Renal cortex interstitium (tissue), 15 donors: Measurements from ENCODE around the gene RCBTB1. TPM values are rescaled to one million over a fixed set of nuclear protein-coding genes. Genes with fewer than 3 reads are reported as not detected.

Experiments
- DNase-seq, 11 donors: peaks; one replicate each; pipeline ENCODE4 v3.0.0-alpha.2; 2013; ENCODE audit warnings: low read depth in 9 of 11, low spot score in 4 of 11; ENCODE audit errors: extremely low read depth in 1 of 11
- long read RNA-seq, 16 experiments: transcript quantifications; one replicate each; lab custom pipeline, GENCODE V29; 2026
- polyA plus RNA-seq, 3 donors: library from polyadenylated mRNA; unstranded; fragments of 120-200 nt; gene quantifications; one replicate each; pipeline ENCODE4 v1.2.1, GENCODE V29; 2013; ENCODE audit not compliant: insufficient read length in 3 of 3

Gene RCBTB1
- 10 to 100 TPM; 40.7 to 45.7 (median 43.0) TPM for polyA plus RNA-seq
- long read RNA-seq, donor 1, full-length matches to known transcripts, result 3 of 3 reads
- long read RNA-seq, donor 1, partial matches to known transcripts, result 0 of 3 reads
- long read RNA-seq, donor 1, other reads (novel, unspliced or antisense), result 0 of 3 reads
- long read RNA-seq, donor 2, full-length matches to known transcripts, result 6 of 6 reads
- long read RNA-seq, donor 2, partial matches to known transcripts, result 0 of 6 reads
- long read RNA-seq, donor 2, other reads (novel, unspliced or antisense), result 0 of 6 reads
- long read RNA-seq, donor 3, full-length matches to known transcripts, result 8 of 8 reads
- long read RNA-seq, donor 3, partial matches to known transcripts, result 0 of 8 reads
- long read RNA-seq, donor 3, other reads (novel, unspliced or antisense), result 0 of 8 reads
- long read RNA-seq, donor 4, full-length matches to known transcripts, result 7 of 15 reads
- long read RNA-seq, donor 4, partial matches to known transcripts, result 8 of 15 reads
- long read RNA-seq, donor 4, other reads (novel, unspliced or antisense), result 0 of 15 reads
- long read RNA-seq, donor 5, result 0 reads
- long read RNA-seq, donor 6, full-length matches to known transcripts, result 3 of 3 reads
- long read RNA-seq, donor 6, partial matches to known transcripts, result 0 of 3 reads
- long read RNA-seq, donor 6, other reads (novel, unspliced or antisense), result 0 of 3 reads
- long read RNA-seq, donor 7, full-length matches to known transcripts, result 6 of 6 reads
- long read RNA-seq, donor 7, partial matches to known transcripts, result 0 of 6 reads
- long read RNA-seq, donor 7, other reads (novel, unspliced or antisense), result 0 of 6 reads
- long read RNA-seq, donor 8, result 0 reads
- long read RNA-seq, donor 9, full-length matches to known transcripts, result 8 of 8 reads
- long read RNA-seq, donor 9, partial matches to known transcripts, result 0 of 8 reads
- long read RNA-seq, donor 9, other reads (novel, unspliced or antisense), result 0 of 8 reads
- long read RNA-seq, donor 10, full-length matches to known transcripts, result 5 of 5 reads
- long read RNA-seq, donor 10, partial matches to known transcripts, result 0 of 5 reads
- long read RNA-seq, donor 10, other reads (novel, unspliced or antisense), result 0 of 5 reads
- long read RNA-seq, donor 11, full-length matches to known transcripts, result 3 of 3 reads
- long read RNA-seq, donor 11, partial matches to known transcripts, result 0 of 3 reads
- long read RNA-seq, donor 11, other reads (novel, unspliced or antisense), result 0 of 3 reads
- long read RNA-seq, donor 12, result 0 reads
- long read RNA-seq, donor 13, result 0 reads
- long read RNA-seq, donor 14, full-length matches to known transcripts, result 3 of 3 reads
- long read RNA-seq, donor 14, partial matches to known transcripts, result 0 of 3 reads
- long read RNA-seq, donor 14, other reads (novel, unspliced or antisense), result 0 of 3 reads
- long read RNA-seq, donor 15, full-length matches to known transcripts, result 3 of 3 reads
- long read RNA-seq, donor 15, partial matches to known transcripts, result 0 of 3 reads
- long read RNA-seq, donor 15, other reads (novel, unspliced or antisense), result 0 of 3 reads
- long read RNA-seq, donor 16, full-length matches to known transcripts, result 16 of 64 reads
- long read RNA-seq, donor 16, partial matches to known transcripts, result 48 of 64 reads
- long read RNA-seq, donor 16, other reads (novel, unspliced or antisense), result 0 of 64 reads

- peak; percentile 40 to 70 (median 52) for DNase-seq
Observed at GRCh38 chr13:49585220-49586157, at the start of gene RCBTB1. Gene RCBTB1 (minus strand): TSS chr13:49585558. CDS start chr13:49567279, 18,279 bp downstream.

GRCh38 chr13:49633710-49634109 is 48.4 kb upstream of the RCBTB1 start:
- DNase-seq, result no peak

- no peak for DNase-seq
Observed at GRCh38 chr13:49632156-49632555, 46.8 kb upstream of the RCBTB1 start.

GRCh38 chr13:49630580-49630979 is 45.2 kb upstream of the RCBTB1 start:
- DNase-seq, result no peak

GRCh38 chr13:49629947-49630346 is 44.6 kb upstream of the RCBTB1 start:
- DNase-seq, result no peak

- no peak for DNase-seq
Observed at GRCh38 chr13:49629196-49629938, 44.0 kb upstream of the RCBTB1 start.

- DNase-seq, result no peak
Observed at GRCh38 chr13:49627831-49628652, 42.7 kb upstream of the RCBTB1 start, which contains the start of gene ARL11. Gene ARL11 (plus strand): TSS chr13:49628507. CDS start chr13:49630448, 1,941 bp downstream.

- DNase-seq, result no peak
Observed at GRCh38 chr13:49625392-49626079, 40.2 kb upstream of the RCBTB1 start.

GRCh38 chr13:49624229-49624628 is 38.9 kb upstream of the RCBTB1 start:
- no peak for DNase-seq

GRCh38 chr13:49622174-49622946 is 37.0 kb upstream of the RCBTB1 start:
- DNase-seq, result no peak

GRCh38 chr13:49620170-49620621 is 34.8 kb upstream of the RCBTB1 start:
- no peak for DNase-seq

GRCh38 chr13:49616676-49617065 is 31.3 kb upstream of the RCBTB1 start:
- DNase-seq, result no peak

- no peak for DNase-seq
Observed at GRCh38 chr13:49615836-49616675, 30.7 kb upstream of the RCBTB1 start.
